Neuronal stem cell (in vitro differentiated cells): ENCODE data around the gene UNK.

ENCODE experiments used
- DNase-seq: peaks from one replicate; pipeline ENCODE4 v3.0.0-alpha.2; 2013; ENCODE audit warnings: low spot score
- H2AFZ ChIP-seq: one replicate; pipeline ENCODE4 v1.6.1; 2013; ENCODE audit warnings: mild to moderate bottlenecking, low read length, inconsistent platforms
- H2AK5ac ChIP-seq: 2 replicates; pipeline ENCODE4 v1.6.1; 2013; ENCODE audit warnings: low read depth, mild to moderate bottlenecking, inconsistent platforms, low read length, moderate library complexity, mixed read lengths
- H2BK120ac ChIP-seq: 2 replicates; pipeline ENCODE4 v1.6.1; 2013; ENCODE audit warnings: low read depth, mild to moderate bottlenecking, inconsistent platforms, low read length, moderate library complexity, mixed read lengths
- H2BK12ac ChIP-seq: one replicate; pipeline ENCODE4 v1.6.1; 2013; ENCODE audit warnings: low read length, inconsistent platforms
- H2BK15ac ChIP-seq: 2 replicates; pipeline ENCODE4 v1.6.1; 2013; ENCODE audit warnings: mild to moderate bottlenecking, low read length, inconsistent platforms, mixed read lengths
- H2BK5ac ChIP-seq: one replicate; pipeline ENCODE4 v1.6.1; 2013; ENCODE audit warnings: inconsistent platforms, mild to moderate bottlenecking, low read length, moderate library complexity
- H3K14ac ChIP-seq: one replicate; pipeline ENCODE4 v1.6.1; 2013; ENCODE audit warnings: low read length, inconsistent platforms
- H3K18ac ChIP-seq: 2 replicates; pipeline ENCODE4 v1.6.1; 2013; ENCODE audit warnings: low read length, inconsistent platforms
- H3K23ac ChIP-seq: 2 replicates; pipeline ENCODE4 v1.6.1; 2013; ENCODE audit warnings: low read depth, mild to moderate bottlenecking, mixed read lengths, low read length, inconsistent platforms; ENCODE audit not compliant: poor library complexity
- H3K27ac ChIP-seq: replicated peaks from 3 replicates; pipeline ENCODE4 v1.5.1; 2013; ENCODE audit warnings: low read length, inconsistent platforms
- H3K27me3 ChIP-seq, 3 experiments: 2 replicates each; pipeline ENCODE4 v1.6.1; 2013; ENCODE audit warnings: low read length in 3 of 3, mild to moderate bottlenecking in 2 of 3, inconsistent platforms in 1 of 3, low read depth in 1 of 3, mixed read lengths in 1 of 3, moderate library complexity in 1 of 3; ENCODE audit not compliant: control insufficient read depth in 3 of 3, insufficient read depth in 3 of 3
- H3K36me3 ChIP-seq, 2 donors: replicated peaks in 1 of 2; 2 replicates each; pipeline ENCODE4 v1.6.1; 2013; ENCODE audit warnings: low read length in 2 of 2; ENCODE audit not compliant: control insufficient read depth in 2 of 2, insufficient read depth in 2 of 2
- H3K4ac ChIP-seq: 2 replicates; pipeline ENCODE4 v1.6.1; 2013; ENCODE audit warnings: inconsistent platforms, mild to moderate bottlenecking, low read length, moderate library complexity
- H3K4me1 ChIP-seq, 2 donors: 1 replicate in 1 of 2; 2 replicates in 1 of 2; pipeline ENCODE4 v1.6.1; 2013; ENCODE audit warnings: low read length in 2 of 2, low read depth in 1 of 2; ENCODE audit not compliant: control insufficient read depth in 2 of 2, insufficient read depth in 1 of 2
- H3K4me2 ChIP-seq: one replicate; pipeline ENCODE4 v1.6.1; 2013; ENCODE audit warnings: mild to moderate bottlenecking, low read length, inconsistent platforms; ENCODE audit not compliant: insufficient read depth, poor library complexity, severe bottlenecking
- H3K4me3 ChIP-seq, 2 donors: 2 replicates each; pipeline ENCODE4 v1.5.1; 2013; ENCODE audit warnings: low read length in 2 of 2, mild to moderate bottlenecking in 2 of 2, inconsistent platforms in 1 of 2, moderate library complexity in 1 of 2
- H3K79me1 ChIP-seq: one replicate; pipeline ENCODE4 v1.6.1; 2013; ENCODE audit warnings: low read depth, mild to moderate bottlenecking, inconsistent platforms, low read length, moderate library complexity
- H3K9ac ChIP-seq: one replicate; pipeline ENCODE4 v1.6.1; 2013; ENCODE audit warnings: mild to moderate bottlenecking, low read depth, low read length, inconsistent platforms; ENCODE audit not compliant: poor library complexity
- H3K9me3 ChIP-seq, 2 donors: replicated peaks in 1 of 2; 2 replicates each; pipeline versions ENCODE3 to v1.6.1; 2013; ENCODE audit warnings: low read length in 2 of 2, mild to moderate bottlenecking in 2 of 2, inconsistent platforms in 1 of 2, low read depth in 1 of 2, mixed read lengths in 1 of 2, moderate library complexity in 1 of 2; ENCODE audit not compliant: control insufficient read depth in 2 of 2, insufficient read depth in 1 of 2
- H4K8ac ChIP-seq: one replicate; pipeline ENCODE4 v1.6.1; 2013; ENCODE audit warnings: low read depth, mild to moderate bottlenecking, inconsistent platforms, low read length, moderate library complexity
- H4K91ac ChIP-seq: one replicate; pipeline ENCODE4 v1.6.1; 2013; ENCODE audit warnings: low read length, low read depth, mild to moderate bottlenecking, inconsistent platforms; ENCODE audit not compliant: poor library complexity
- WGBS, 2 donors: extraction: QIAGEN DNeasy Blood & Tissue Kit; methylation state at CpG; one replicate each; pipeline ENCODE4 v1.1.7; 2013; ENCODE audit warnings: missing lambda C conversion rate in 2 of 2, mixed read lengths in 1 of 2; ENCODE audit not compliant: insufficient read length in 2 of 2, insufficient replicate concordance in 1 of 2; ENCODE audit errors: extremely low coverage in 2 of 2; 5-methylcytosine and 5-hydroxymethylcytosine counted together

UNK gene

DNA sequence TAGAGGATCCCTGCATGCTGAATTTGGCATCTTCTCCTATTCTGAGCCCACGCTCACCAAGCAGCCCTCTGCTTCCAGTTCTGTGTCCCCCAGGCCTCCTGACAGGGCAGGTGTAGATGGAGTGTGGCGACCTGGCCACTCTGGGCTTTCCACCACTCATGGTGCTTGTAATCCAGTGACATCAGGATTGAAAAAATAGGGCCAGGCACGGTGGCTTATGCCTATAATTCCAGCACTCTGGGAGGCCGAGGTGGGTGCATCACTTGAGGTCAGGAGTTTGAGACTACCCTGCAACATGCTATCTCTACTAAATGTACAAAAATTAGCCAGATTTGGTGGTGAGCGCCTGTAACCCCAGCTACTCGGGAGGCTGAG is 29.4 kb downstream of the UNK start:
- Histone ChIP-seq H3K14ac (no peak overlapping the region), H3K36me3 (peaks cover 76 to 97% of the 10 kb centered on the region in 2 donors)
- no CpG with 5 or more reads among the region's 6 CpGs for WGBS, 2 donors

DNA sequence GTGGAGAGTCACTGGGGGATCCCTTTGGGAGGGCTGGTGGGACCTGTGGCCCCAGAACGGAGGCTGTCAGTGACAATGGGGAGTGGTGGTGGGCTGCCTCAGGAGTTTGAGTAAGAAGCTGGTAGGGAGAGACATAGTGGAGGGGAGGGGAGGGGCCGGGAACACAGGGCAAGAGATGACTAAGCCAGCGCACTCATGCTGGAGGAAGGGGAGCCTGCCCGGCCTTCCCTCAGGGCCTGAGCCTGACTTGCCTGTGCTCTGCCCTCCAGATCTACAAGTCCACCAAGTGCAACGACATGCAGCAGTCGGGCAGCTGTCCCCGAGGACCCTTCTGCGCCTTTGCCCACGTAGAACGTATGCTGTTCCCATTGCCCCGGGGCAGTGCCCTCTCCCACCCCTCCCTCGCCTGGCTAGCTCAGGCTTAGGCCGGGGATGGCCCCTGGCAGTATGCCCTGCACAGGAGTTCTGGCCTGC is 30.3 kb downstream of the UNK start:
- H3K4me1 ChIP-seq = peaks cover 0 to 5% of the 10 kb centered on the region in 2 donors
- H2AK5ac ChIP-seq = no peak overlapping the region
- peak overlapping the region; percentile 18 for H3K9ac ChIP-seq
- no peak overlapping the region for H2BK15ac ChIP-seq
- H2BK5ac ChIP-seq = peak overlapping the region; percentile 54
- H3K4me3 ChIP-seq = peak overlapping the region in 1 of 2 donors; percentile 18
- DNase-seq = no peak
- peaks cover 19% of the 10 kb centered on the region for H3K79me1 ChIP-seq
- no CpG with 5 or more reads among the region's 13 CpGs for WGBS, 2 donors
- no peak overlapping the region for H3K4me2 ChIP-seq
- H3K18ac ChIP-seq = no peak overlapping the region
- H3K27me3 ChIP-seq = no peaks in the 10 kb centered on the region
- H3K23ac ChIP-seq = peak overlapping the region; percentile 77
- no peak overlapping the region for H2AFZ ChIP-seq
- H3K27ac ChIP-seq = no peak overlapping the region
- H4K8ac ChIP-seq = peak overlapping the region; percentile 78
- H3K36me3 ChIP-seq = peaks cover 78 to 97% of the 10 kb centered on the region in 2 donors
- H3K9me3 ChIP-seq = peaks cover 0 to 2% of the 10 kb centered on the region in 2 donors
- H2BK12ac ChIP-seq = peak overlapping the region; percentile 6
- H3K4ac ChIP-seq = no peak overlapping the region
- no peak overlapping the region for H4K91ac ChIP-seq
- no peak overlapping the region for H2BK120ac ChIP-seq
- H3K14ac ChIP-seq = peak overlapping the region; percentile 32

More for the DNA sequence above, 29.4 kb downstream of the UNK start:
- Histone ChIP-seq H2AK5ac (no peak overlapping the region), H3K4me1 (peaks cover 0 to 5% of the 10 kb centered on the region in 2 donors), H2BK120ac (no peak overlapping the region), H2BK5ac (no peak overlapping the region), H3K9ac (peak overlapping the region; percentile 44), H2AFZ (no peak overlapping the region), H3K4me3 (no peak overlapping the region), H3K9me3 (peaks cover 0 to 2% of the 10 kb centered on the region in 2 donors), H3K18ac (no peak overlapping the region), H4K91ac (no peak overlapping the region), H3K4me2 (no peak overlapping the region), H4K8ac (peak overlapping the region; percentile 65), H2BK15ac (no peak overlapping the region), H3K23ac (no peak overlapping the region), H3K27me3 (no peaks in the 10 kb centered on the region), H3K79me1 (peaks cover 25% of the 10 kb centered on the region), H2BK12ac (no peak overlapping the region), H3K4ac (no peak overlapping the region), H3K27ac (no peak overlapping the region)
- no peak for DNase-seq

DNA sequence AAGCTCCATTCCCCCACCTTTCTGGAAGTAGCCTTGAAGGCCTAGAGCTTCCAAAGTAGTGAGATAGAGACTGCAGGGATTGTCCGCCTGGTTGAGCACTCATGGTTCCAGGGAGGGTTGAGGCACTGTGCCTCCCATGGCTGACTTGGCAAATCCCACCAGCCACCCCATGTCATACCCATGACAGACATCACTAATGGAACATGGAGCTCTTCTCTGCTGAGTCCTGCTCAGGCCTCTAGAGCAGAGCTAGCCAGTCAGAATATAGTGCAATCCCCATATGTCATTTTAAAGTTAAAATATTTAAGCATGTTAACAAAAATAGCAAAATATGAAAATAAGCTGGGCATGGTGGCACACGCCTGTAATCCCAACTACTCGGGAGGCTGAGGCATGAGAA is 30.8 kb downstream of the UNK start:
- peak overlapping the region in 1 of 2 donors; percentile 18 for H3K4me3 ChIP-seq
- no peak overlapping the region for H3K4me2 ChIP-seq
- no peak overlapping the region for H2AK5ac ChIP-seq
- peak overlapping the region; percentile 78 for H4K8ac ChIP-seq
- peaks cover 0 to 5% of the 10 kb centered on the region in 2 donors for H3K4me1 ChIP-seq
- no peak overlapping the region for H2AFZ ChIP-seq
- no peak overlapping the region for H2BK15ac ChIP-seq
- WGBS, 2 donors = no CpG with 5 or more reads among the region's 3 CpGs
- H2BK120ac ChIP-seq = no peak overlapping the region
- no peak overlapping the region for H3K4ac ChIP-seq
- no peak overlapping the region for H3K18ac ChIP-seq
- no peaks in the 10 kb centered on the region for H3K27me3 ChIP-seq
- no peak overlapping the region for H3K23ac ChIP-seq
- H3K14ac ChIP-seq = peak overlapping the region; percentile 32
- H2BK5ac ChIP-seq = no peak overlapping the region
- H3K9me3 ChIP-seq = peaks cover 0 to 2% of the 10 kb centered on the region in 2 donors
- H3K79me1 ChIP-seq = peaks cover 19% of the 10 kb centered on the region
- no peak overlapping the region for H3K27ac ChIP-seq
- no peak overlapping the region for H4K91ac ChIP-seq
- peaks cover 79 to 97% of the 10 kb centered on the region in 2 donors for H3K36me3 ChIP-seq
- no peak for DNase-seq
- H2BK12ac ChIP-seq = peak overlapping the region; percentile 6
- H3K9ac ChIP-seq = no peak overlapping the region

DNA sequence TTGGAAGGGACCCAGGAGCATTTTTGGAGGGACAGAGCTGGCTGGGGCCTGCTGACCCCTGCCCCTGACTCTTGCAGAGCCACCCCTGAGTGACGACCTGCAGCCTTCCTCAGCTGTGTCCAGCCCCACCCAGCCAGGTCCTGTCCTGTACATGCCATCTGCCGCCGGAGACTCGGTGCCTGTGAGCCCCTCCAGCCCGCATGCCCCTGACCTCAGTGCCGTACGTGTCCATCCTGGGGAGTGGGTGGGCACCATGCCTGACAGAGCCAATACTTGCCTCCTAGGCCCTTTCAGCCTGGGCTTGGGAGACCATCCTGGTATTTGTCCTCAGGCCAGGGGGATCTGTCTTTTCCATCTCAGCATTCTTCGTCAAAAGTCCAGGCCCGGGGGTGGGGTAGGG is 32.1 kb downstream of the UNK start:
- H3K79me1 ChIP-seq = peaks cover 16% of the 10 kb centered on the region
- H3K27me3 ChIP-seq = no peaks in the 10 kb centered on the region
- no peak overlapping the region for H3K23ac ChIP-seq
- H2BK120ac ChIP-seq = no peak overlapping the region
- H4K91ac ChIP-seq = no peak overlapping the region
- DNase-seq = no peak
- H4K8ac ChIP-seq = no peak overlapping the region
- H2BK12ac ChIP-seq = no peak overlapping the region
- no peak overlapping the region for H3K4ac ChIP-seq
- peaks cover 87 to 99% of the 10 kb centered on the region in 2 donors for H3K36me3 ChIP-seq
- no peak overlapping the region for H3K14ac ChIP-seq
- no peak overlapping the region for H2BK15ac ChIP-seq
- H3K18ac ChIP-seq = no peak overlapping the region
- no peak overlapping the region for H3K27ac ChIP-seq
- no CpG with 5 or more reads among the region's 9 CpGs for WGBS, 2 donors
- no peak overlapping the region for H2AK5ac ChIP-seq
- no peak overlapping the region for H3K4me3 ChIP-seq
- peak overlapping the region; percentile 24 for H3K9ac ChIP-seq
- no peak overlapping the region for H2BK5ac ChIP-seq
- H3K4me2 ChIP-seq = no peak overlapping the region
- peaks cover 0 to 2% of the 10 kb centered on the region in 2 donors for H3K9me3 ChIP-seq
- H3K4me1 ChIP-seq = peaks cover 0 to 5% of the 10 kb centered on the region in 2 donors
- H2AFZ ChIP-seq = no peak overlapping the region
